GM21528 (cell line): Measurements from ENCODE around the gene GGT6.
"Not testable (repeated sequence)": the region's sequence is repeated elsewhere in the genome, so short reads cannot be mapped to it uniquely, and the experiment has no call there.

Source experiments
- ATAC-seq: cut with Tn5 transposase; IDR thresholded peaks from one replicate; pipeline ENCODE4 v1.9.1; 2021; ENCODE audit warnings: mild to moderate bottlenecking, moderate library complexity; ENCODE audit not compliant: unreplicated experiment, low FRiP score

GGT6 gene

DNA sequence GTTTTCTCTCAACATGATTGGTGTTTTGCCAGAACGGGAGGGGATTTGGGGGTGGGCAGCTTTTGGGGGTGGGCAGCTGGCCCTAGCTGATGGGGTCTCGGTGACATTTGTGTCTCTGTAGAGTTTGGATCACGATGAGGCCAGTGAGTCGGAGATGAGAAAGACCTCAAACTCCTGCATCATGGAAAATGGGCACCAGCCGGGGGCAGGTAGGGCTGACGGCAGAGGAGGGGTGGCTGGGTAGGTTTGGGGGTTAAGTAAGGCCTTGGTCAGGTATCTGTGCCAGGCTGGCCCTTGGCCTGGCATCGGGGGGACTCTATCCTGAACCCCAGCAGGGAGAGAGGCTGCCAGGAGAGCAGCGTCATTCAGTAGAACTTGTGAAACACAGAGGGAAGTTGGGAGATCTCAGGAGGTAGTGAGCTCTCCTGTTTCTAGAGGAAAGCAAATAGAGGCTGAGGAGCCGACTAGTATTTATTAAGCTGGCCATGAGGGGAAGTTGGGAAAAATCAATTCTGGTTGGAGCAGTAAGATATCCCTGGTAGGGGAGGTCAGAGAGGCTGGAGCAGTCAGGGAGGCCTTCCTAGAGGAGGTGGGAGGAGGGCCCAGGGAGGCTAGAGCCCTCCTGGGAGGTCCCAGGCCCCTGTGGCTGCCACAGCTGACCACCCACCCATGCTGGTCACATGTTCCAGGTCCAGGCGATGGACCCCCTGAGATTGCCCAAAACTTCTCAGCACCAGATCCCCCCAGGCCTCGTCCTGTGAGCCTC, 32.0 kb upstream of the GGT6 start:
- ATAC-seq, result no peak

DNA sequence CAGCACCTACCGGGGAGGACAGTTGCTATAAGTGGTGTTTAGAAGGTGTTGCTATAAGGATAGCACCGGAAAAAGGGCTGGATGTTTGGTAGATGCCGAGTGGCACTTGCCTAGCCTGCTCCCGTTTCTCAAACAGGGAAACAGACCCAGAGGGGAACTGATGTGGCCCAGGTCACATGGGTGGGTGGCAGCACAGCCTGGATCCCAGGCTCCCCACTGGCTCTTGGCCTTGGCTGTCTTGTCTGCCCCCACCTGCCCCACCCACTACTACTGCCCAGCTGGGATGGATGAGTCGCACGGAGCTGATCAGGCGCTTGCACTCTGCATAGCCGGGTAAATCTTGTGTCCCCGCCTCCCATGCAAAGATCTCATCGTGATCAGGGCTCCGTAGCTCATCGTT, 31.2 kb upstream of the GGT6 start:
- no peak for ATAC-seq

DNA sequence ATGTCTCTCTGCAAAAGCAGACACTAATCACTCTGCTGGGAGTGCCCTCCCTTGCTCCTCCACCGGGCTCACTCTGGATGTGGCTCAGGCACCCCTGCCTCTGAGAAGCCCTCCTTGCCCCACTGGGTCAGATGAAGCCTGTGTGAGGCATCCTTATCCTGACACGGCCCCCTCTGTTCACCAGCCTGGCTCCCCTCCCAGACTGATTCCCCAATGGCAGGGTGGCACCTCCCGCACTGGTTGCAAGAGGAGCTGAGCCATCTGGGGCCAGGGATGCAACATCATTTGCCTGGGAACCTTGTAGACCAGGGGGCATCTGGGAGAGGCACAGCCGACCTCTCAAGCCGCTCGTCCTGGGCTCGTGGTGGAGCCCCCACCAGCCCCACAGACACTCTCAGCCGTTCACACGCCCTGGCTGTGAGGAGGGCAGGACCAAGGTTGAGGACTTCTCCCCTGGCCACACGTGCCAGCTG, 30.6 kb upstream of the GGT6 start:
- ATAC-seq, result no peak

DNA sequence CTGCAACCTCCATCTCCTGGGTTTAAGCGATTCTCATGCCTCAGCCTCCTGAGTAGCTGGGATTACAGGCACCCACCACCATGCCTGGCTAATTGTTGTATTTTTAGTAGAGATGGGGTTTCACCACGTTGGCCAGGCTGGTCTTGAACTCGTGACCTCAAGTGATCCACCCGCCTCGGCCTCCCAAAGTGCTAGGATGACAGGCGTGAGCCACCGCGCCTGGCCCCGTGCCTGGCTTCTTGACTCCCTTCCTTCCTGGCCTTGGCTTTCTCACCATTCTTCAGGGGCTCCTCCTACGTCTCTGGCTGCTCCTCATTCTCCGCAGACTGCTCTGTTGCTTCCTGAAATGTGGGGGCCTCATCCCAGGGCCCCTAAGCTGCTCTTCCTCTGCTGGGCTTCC, 29.7 kb upstream of the GGT6 start:
- ATAC-seq, result not testable (repeated sequence)

DNA sequence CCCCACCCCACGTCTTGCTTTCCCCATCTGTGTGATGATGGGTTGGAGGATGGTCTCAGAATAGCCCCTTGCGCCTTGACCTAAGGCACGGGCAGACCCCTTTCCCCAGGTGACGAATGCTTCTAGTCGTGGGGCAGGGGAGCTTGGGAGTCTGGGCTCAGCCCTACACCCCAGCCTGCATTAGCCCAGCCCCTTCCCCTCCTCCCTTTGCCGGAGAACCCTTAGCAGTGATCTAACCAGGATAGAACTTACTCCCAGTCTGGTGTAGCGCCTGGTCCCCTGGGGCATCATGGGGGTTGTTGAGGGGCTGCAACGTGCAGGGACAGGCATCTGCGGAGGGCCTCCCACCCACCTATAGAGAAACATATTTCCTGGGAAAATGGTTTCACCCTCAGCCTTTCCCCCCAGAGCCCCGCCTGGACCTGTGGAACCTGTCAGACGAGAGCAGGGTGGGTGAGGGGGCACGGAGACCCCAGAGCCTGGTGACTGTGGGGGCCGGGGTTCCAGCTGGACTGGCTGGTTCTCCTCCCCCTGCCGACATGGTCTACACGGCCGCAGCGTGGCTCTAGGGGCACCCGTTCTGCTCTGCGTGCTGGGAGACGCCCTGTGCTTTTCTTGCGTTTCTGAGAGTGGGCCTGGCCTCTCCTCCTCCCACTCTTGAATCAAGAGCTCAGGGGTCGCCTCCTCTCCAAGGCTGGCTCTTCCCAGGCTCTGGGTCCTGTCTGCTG, 28.7 kb upstream of the GGT6 start:
- no peak for ATAC-seq

DNA sequence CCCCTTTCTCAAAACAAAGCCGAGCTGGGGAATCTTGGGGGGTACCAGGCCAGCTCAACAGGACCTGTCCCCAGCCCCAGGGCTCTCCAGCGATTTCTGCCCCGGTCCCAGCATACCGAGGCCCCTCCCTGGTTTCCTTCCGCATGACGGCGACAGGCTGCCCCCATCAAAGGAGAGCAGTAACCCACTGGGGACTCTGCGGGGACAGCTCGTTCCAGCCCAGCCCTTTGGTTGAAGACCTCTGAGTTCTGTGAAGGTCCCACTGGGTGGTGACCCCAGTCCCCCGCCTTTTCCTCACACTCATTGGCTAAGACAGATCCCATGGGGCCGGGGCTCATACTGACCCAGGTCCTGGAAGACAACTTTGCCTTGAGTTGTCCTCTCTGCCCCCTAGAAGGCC, 28.0 kb upstream of the GGT6 start:
- no peak for ATAC-seq

DNA sequence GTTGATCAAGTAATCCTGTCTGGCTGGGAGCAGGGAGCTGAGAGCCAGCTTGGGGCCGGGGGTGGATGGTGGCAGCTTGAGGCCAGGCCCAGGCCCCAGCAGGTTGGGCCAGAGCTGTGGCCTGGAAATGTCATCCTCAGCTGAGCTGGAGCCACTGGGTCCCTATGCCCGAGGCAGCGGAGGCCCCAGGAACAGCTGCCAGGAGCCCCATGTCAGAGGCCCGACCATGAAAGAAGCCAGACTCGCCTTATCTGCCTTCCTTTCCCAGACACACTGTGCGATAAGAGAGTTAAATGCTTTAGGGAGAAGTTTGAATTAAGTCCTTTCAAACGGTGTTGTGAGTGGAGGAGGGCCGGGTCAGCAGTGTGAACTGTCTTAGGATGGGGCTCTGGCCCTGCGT, 27.4 kb upstream of the GGT6 start:
- ATAC-seq, result no peak

DNA sequence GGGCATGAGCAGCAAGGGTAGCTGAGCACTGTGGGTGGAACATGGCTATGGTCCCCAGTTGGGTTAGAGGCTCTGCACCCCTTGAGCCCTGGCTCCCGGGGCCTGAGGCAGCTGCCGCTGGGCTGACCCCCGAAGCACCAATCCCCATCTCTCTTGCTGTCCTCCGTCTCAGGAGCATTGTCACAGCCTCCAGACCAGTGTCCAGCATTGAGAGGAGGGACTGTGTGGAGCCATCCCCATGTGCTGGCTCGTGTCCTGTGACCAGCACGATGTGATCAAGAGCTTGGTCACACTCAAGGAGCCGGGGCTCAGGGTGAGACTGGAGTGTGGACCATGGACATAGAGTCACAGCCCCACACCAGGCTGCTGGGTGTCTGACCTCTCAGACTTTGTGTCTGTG, 26.8 kb upstream of the GGT6 start:
- ATAC-seq, result no peak

DNA sequence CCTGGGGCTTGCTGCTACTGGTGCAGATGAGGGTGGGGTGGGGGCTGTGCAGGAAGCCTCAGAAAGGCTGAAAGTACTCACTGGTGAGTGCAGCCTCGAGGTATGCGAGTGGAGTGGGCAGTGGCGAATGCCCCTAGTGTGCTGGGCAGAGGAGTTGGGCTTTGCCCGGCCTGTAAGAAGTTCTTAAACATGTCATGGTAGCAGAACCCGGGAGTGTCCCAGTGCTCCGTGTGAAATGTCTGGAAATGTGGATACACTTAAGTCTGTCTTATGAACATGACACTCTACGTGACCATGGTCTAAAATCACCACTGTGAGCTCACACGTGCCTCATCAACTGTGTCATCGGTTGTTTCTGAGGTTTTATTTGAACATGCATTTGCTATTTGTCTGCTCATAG, 25.7 kb upstream of the GGT6 start:
- ATAC-seq, result no peak

DNA sequence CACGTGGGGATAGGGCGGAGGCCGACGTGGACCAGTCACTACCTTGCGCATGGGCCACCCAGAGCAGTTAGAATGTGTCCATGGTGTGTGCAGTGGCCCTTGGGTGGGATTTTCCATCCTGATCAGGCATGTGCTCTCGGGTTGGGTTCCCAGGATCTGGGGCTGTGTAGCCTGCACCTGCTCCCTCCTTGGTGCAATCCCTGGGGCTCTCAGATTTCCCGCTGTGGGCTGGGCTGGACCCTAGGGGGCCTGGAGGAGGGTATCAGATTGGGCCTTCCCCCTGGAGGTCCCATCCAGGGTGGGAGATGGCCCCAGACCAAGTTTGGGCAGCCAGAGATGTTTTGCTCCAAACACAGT, 25.2 kb upstream of the GGT6 start:
- no peak for ATAC-seq

DNA sequence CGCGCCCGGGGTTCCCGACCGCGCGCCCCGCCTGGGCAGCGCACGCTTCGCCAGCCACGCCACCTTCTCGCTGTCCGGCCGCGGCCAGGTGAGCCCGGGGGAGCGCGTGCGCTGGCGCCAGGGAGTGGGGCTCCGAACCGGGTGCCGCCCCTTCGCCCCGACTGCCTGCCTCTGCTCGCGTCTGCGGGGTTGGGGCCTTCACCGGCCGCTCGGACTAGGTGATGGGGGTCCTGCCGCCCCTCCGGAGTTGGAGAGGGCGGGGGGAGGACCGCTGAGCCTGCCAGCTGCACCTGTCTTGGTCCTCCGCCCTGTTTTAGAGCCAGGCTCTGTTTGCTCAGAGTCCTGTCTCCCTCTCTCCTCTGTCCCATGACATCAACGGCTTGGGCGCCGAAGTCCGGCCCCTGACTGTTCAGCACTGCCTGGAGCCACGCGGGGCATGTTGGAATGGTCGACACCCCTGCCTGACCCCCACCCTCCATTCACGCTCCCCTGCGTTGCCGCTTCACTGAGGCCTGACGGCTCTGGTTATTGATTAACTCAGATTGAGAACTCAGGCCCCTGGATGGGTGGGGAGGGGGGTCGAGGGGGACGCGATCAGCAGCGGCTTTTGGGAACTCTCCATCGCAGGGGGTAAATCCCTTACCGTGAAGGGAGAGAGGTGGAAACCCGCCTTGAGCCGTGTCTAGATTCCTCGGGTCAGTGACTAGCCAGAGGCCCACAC, 24.7 kb upstream of the GGT6 start:
- no peak for ATAC-seq

DNA sequence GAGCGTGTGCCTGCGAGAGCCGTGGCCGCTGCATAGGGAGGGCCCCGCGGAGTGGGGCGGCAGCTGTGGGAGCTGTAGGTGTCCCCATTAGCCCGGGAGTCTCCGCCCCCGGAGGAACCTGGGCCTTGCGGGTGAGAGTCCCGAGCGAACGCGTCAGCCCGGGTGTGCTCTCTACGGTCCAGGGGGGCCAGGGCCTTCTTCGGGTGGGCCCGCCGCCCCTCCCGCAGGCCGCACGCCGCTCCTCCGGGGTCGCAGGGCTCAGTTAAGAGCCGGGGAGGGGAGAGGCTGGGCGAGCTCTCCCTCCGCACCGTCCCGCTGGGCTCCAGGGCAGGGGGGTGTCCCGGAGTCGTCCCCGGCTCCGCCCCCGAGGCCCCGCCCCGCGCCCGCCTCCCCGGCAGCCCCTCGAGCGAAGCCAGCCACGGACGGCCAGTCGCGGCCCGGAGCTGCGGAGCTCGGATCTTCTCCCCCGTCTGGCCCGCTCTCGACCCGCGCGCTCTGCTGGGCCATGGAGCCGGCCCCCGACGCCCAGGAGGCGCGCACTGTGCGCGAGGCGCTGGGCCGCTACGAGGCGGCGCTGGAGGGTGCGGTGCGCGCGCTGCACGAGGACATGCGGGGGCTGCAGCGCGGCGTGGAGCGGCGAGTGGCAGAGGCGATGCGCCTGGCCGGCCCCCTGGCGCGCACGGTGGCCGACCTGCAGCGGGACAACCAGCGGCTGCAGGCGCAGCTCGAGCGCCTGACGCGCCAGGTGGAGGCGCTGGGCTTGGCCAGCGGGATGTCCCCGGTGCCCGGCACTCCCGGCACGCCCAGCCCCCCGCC, 23.9 kb upstream of the GGT6 start, which contains the start of gene SMTNL2:
SMTNL2 (plus strand) TSS at position 429 of the 816 bp plus-strand sequence; CDS start at position 506, 77 bp downstream.
- no peak for ATAC-seq

DNA sequence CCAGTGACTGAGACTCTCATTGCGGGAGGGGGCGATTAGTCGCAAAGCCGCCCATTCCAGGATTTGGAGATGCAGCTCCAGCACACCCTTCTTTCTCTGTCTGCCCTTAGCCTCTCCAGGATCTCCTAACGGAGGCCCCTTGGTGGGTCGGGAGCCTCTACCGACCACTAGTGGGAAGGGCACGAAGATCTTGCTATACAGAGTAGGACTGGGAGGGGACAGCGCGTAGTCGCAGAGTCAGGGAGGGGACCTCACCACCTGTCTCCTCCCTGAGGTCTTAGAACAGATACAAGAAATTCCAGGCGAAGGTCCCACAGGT, 23.4 kb upstream of the GGT6 start:
- no peak for ATAC-seq

DNA sequence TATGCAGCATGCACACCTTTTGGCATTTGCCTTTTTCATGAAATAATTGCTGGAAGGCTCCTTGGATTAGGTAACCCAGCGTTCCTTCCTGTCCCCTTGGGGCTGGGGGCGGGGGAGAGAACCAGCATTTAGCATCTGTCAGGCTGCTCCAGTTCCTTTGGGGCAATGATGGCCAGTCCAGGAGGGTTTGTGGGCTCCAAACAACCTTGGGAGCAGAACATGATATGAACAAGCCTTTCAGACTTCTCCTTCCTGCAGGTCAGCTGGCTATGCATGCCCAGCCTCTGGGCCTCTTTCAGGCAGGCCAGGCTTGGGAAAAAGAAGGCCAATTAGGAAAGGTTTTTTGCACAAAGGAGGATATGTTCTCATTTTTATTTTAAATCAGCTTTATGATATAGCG, 22.8 kb upstream of the GGT6 start:
- no peak for ATAC-seq

DNA sequence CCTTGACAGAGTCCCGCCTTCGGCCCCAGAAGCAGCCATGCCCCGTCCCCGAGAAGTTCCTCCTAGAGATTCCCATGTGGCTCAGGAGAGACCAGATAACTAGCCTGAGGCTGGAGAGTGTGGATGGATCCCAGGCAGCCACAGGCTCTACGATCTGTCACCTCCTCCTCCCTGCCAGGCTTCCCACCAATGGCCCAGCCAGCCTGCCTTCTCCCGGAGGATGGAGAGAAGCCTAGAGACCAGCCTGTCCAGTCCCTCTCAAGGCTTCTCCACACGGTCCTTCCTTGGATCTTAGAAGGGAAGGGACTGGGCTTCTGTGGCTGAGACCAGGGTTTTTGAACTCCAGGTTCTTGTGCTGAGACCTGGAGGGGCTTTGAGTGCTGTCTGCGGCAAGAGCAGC, 22.3 kb upstream of the GGT6 start:
- ATAC-seq, result no peak

DNA sequence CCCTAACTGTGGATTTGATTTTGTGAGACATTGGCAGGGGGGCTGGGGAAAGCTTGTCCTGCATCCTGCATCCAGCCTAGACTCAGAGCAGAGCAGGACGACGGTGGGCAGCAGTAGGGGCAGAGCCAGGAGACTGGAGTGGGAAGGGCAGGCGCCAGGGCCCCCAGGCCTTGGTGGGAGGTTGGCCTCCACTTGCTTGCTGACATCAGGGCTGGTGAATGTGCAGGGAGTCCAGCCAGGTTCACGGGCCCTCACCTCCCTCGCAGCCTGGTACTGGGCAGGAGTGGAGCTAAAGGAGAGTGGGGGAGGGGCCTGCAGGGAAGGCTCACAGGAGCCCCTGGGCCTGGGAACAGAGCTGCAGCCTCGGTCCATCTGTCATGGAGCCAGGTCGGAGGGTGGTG, 21.7 kb upstream of the GGT6 start:
- no peak for ATAC-seq

DNA sequence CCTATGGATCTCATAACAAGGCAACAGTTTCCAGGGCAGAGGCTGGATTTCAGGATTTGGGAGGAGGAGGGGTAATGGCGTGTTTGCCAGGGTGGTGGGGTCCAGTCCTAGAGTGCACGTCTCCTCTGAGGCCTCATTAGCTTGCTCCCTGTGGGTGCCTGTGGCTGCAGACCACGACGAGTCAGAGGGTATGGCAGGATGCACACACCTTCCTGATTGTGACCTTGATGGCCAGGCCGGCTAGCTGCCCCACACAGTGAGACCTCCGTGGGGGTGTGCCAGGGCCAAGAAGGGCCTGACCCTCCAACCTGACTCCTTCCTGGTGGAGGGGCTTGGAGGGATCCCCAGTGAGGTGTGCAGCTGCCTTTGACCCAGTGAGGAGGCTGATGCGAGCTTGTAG, 19.9 kb upstream of the GGT6 start:
- ATAC-seq, result no peak

DNA sequence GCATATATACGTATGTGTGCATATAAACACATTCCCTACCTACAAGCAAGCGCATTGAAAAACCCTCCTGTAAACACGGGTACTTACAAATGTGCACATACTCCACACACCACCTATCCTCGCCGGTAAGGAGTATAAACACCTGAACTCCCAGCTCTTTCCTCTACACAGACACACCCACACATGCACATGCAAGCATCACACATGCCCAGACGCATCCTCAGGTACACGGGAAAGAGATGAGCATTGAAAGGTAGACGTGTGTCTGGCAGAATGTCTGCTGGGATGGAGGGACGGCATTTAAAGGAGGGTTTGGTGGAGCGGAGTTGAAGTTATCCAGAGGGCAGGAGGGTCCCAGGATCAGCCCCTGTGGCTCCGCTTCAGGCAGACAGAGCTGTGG, 19.3 kb upstream of the GGT6 start:
- no peak for ATAC-seq

DNA sequence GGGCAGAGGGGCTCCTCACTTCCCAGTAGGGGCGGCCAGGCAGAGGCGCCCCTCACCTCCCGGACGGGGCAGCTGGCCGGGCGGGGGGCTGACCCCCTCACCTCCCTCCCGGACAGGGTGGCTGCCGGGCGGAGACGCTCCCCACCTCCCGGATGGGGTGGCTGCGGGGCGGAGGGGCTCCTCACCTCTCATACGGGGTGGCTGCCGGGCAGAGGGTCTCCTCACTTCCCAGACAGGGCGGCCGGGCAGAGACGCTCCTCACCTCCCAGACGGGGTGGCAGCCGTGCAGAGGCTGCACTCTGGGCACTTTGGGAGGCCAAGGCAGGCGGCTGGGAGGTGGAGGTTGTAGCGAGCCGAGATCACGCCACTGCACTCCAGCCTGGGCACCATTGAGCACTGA, 18.0 kb upstream of the GGT6 start:
- not testable (repeated sequence) for ATAC-seq

DNA sequence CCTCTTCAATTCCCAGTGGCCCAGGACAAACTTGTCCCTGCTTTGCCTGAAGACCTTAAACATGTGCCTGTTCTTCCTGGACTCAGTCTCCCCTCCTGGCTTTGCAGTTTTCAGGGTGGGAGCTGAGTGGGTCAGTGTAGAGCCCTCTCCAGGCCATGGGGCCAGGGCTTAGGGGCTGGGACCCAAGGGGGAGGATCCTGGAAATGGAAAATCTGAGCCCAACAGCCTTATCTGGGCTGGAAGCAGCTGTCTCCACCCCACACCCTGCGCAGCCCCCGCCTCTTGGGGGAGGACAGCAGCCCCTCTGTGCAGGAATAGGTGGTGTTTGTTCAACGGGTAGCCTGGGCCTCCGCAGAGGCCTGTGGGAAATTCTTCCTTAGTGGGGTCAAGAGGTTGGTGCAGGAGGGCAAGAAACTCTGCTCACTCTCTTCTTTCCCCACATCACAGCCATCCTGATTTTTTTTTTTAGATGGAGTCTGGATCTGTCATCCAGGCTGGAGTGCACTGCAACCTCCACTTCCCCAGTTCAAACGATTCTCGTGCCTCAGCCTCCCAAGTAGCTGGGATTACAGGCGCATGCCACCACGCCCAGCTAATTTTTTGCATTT, 17.1 kb upstream of the GGT6 start:
- ATAC-seq, result no peak
